ENCODE data around the gene CCDC150.

DNA sequence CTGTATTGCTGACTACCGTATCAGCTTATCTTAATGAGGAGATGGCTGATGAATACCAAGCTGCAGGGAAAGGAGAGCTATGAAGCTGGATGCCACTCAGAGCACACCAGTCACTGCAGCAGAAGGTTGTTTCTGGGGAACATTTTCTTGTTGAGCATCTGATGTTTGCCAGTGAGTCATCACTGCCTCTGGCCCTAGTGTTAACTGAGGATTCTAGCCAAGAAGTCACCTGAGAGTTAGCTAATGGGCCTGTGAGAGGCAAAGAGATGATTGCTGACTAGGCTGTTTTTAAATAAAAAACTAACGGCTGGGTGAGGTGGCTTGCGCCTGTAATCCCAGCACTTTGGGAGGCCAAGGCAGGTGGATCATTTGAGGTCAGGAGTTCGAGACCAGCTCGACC lies 37.9 kb downstream of the CCDC150 start:
- TF ChIP-seq POLR2AphosphoS5 (IDR thresholded peaks at IDR 0.05) = no peak
- TF ChIP-seq, protein P1, sequence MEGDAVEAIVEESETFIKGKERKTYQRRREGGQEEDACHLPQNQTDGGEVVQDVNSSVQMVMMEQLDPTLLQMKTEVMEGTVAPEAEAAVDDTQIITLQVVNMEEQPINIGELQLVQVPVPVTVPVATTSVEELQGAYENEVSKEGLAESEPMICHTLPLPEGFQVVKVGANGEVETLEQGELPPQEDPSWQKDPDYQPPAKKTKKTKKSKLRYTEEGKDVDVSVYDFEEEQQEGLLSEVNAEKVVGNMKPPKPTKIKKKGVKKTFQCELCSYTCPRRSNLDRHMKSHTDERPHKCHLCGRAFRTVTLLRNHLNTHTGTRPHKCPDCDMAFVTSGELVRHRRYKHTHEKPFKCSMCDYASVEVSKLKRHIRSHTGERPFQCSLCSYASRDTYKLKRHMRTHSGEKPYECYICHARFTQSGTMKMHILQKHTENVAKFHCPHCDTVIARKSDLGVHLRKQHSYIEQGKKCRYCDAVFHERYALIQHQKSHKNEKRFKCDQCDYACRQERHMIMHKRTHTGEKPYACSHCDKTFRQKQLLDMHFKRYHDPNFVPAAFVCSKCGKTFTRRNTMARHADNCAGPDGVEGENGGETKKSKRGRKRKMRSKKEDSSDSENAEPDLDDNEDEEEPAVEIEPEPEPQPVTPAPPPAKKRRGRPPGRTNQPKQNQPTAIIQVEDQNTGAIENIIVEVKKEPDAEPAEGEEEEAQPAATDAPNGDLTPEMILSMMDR (IDR thresholded peaks at IDR 0.05) = no peak

Data from upper lobe of left lung (tissue), 4 donors.